Naive thymus-derived CD4-positive, alpha-beta T cell (primary cell): ENCODE measurements around the gene KRT80. TPM values are rescaled to one million over a fixed set of nuclear protein-coding genes. Genes with fewer than 3 reads are reported as not detected.

Experiments used
- ATAC-seq: fragments of 150-1000 bp; cut with Tn5 transposase; 2 replicates; pipeline ENCODE4 v1.10.0; 2021; ENCODE audit warnings: mild to moderate bottlenecking, moderate library complexity
- CTCF ChIA-PET: fragments of 350-600 bp; sonication (Branson Sonifier 250); formaldehyde crosslinking; loops from one replicate; lab custom pipeline; 2021; ENCODE audit warnings: antibody characterized with exemption; lab: Charles Lee
- POLR2A ChIA-PET: fragments of 350-600 bp; sonication (Branson Sonifier 250); formaldehyde crosslinking; loops from one replicate; lab custom pipeline; 2021; ENCODE audit warnings: antibody characterized with exemption, inconsistent platforms; lab: Charles Lee
- DNase-seq, 9 donors: peaks; one replicate each; pipeline versions ENCODE4 v3.0.0 to v3.0.0-alpha.2; 2020 to 2022; ENCODE audit warnings: mixed read lengths in 1 of 9
- H3K27ac ChIP-seq: one replicate; pipeline ENCODE4 v1.7.0; 2013; ENCODE audit warnings: mild to moderate bottlenecking, low read depth, low read length, moderate library complexity
- H3K27me3 ChIP-seq, 2 donors: one replicate each; pipeline ENCODE4 v1.7.0; 2013; ENCODE audit warnings: low read length in 2 of 2, mild to moderate bottlenecking in 2 of 2, moderate library complexity in 2 of 2; ENCODE audit not compliant: control insufficient read depth in 2 of 2, insufficient read depth in 2 of 2
- H3K36me3 ChIP-seq, 3 experiments: 1 replicate in 2 of 3; 2 replicates in 1 of 3; pipeline ENCODE4 v1.7.0; 2013; ENCODE audit warnings: low read length in 3 of 3, mild to moderate bottlenecking in 3 of 3, moderate library complexity in 1 of 3; ENCODE audit not compliant: insufficient read depth in 3 of 3, control insufficient read depth in 2 of 3
- H3K4me1 ChIP-seq, 2 donors: one replicate each; pipeline ENCODE4 v1.7.0; 2013; ENCODE audit warnings: low read length in 2 of 2, mild to moderate bottlenecking in 2 of 2, moderate library complexity in 1 of 2; ENCODE audit not compliant: control insufficient read depth in 2 of 2, insufficient read depth in 2 of 2
- H3K4me3 ChIP-seq: 2 replicates; pipeline ENCODE4 v1.7.0; 2013; ENCODE audit warnings: mild to moderate bottlenecking, low read length
- H3K9me3 ChIP-seq, 3 experiments: 1 replicate in 2 of 3; 2 replicates in 1 of 3; pipeline ENCODE4 v1.7.0; 2013; ENCODE audit warnings: low read length in 3 of 3; ENCODE audit not compliant: control insufficient read depth in 2 of 3
- H3K27ac Mint-ChIP-seq, 9 donors: one replicate each; pipeline ENCODE4 v1.8.0; 2020 to 2022; ENCODE audit warnings: mixed read lengths in 9 of 9, mild to moderate bottlenecking in 8 of 9, moderate library complexity in 5 of 9, inconsistent platforms in 2 of 9
- H3K27me3 Mint-ChIP-seq, 5 donors: one replicate each; pipeline ENCODE4 v1.8.0; 2021 to 2022; ENCODE audit warnings: mixed read lengths in 5 of 5, mild to moderate bottlenecking in 1 of 5
- H3K36me3 Mint-ChIP-seq, 5 donors: one replicate each; pipeline ENCODE4 v1.8.0; 2020 to 2022; ENCODE audit warnings: mixed read lengths in 5 of 5, mild to moderate bottlenecking in 3 of 5, inconsistent platforms in 1 of 5
- H3K4me1 Mint-ChIP-seq, 7 donors: one replicate each; pipeline ENCODE4 v1.8.0; 2020 to 2022; ENCODE audit warnings: mixed read lengths in 7 of 7, mild to moderate bottlenecking in 3 of 7, inconsistent platforms in 1 of 7
- H3K4me3 Mint-ChIP-seq, 10 donors: one replicate each; pipeline ENCODE4 v1.8.0; 2020 to 2022; ENCODE audit warnings: mild to moderate bottlenecking in 10 of 10, mixed read lengths in 10 of 10, moderate library complexity in 6 of 10, inconsistent platforms in 2 of 10
- H3K9me3 Mint-ChIP-seq, 11 donors: one replicate each; pipeline ENCODE4 v1.8.0; 2020 to 2022; ENCODE audit warnings: mixed read lengths in 11 of 11, mild to moderate bottlenecking in 4 of 11, inconsistent platforms in 1 of 11, moderate library complexity in 1 of 11
- intact Hi-C, 2 donors: fragments of 100-400 bp; cut with micrococcal nuclease; formaldehyde crosslinking; loops; one replicate each; pipeline ENCODE4 v1.15.1; 2023
- polyA plus RNA-seq, 2 donors: library from polyadenylated mRNA; unstranded; fragments of 300-500 nt; fragmentation: Illumina TruSeq; gene quantifications; one replicate each; pipeline ENCODE4 v1.2.3, GENCODE V29; 2021
- total RNA-seq, 6 experiments: library from RNA in 5 of 6; stranded (reverse) in 5 of 6; gene quantifications; 1 replicate in 5 of 6; 2 replicates in 1 of 6; pipeline ENCODE4 v1.2.3 and lab custom pipeline; 2021 to 2026

The KRT80 gene
- total and polyA plus RNA-seq, 7 experiments from 2014 or later, result 0.12 TPM; not detected in 6

DNA sequence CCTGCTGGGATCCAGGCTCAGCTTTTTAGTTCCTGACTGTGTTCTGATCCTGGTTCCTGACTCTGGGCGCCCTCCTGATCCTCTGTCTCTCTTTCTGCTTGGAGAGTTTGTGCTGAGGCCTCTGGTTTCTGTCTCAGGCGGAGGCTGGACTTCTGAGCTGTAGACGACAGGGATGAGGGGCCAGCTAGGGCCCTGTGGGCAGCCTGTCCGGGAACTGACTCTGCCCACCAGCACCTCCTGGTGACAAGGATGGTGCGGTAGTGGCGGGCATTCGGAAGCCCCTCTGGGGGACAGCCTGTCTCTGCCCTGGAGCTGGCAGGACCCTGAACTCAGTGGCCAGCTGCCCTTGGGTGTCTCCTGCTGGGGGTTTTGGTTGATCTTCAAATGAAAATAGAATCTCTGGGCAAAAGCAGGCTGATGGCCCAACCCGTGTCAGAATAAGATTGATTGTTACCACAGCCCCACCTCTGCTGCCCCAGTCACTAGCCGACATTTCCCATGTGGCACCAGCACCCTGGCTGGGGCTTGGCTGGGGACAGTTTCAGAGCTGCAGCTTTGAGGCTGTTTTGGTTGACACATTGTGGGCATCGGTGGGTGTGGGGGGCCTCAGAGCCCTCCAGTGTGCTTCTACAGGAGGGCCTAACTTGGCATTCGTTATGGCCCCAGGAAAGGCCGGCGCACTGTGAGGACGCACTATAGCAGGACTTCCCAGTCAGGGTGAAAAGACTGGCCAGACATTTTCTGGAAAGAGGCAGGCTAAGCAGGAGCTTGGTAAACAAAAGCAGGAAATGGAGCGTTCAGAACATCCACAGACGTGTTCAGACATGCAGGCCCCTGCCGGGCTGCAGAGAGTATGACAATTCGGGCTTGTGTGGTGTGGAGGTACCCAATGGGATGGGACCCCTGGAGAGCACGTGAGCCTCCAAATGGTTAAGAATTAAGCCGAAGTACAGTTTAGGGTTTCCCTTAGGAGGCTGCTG, 16.2 kb downstream of the KRT80 start:
- no peak overlapping the region for H3K27ac Mint-ChIP-seq
- DNase-seq (no peak), ATAC-seq (no peak)
- Histone ChIP-seq H3K4me3 (no peak overlapping the region), H3K36me3 (no peaks in the 10 kb centered on the region), H3K27me3 (no peaks in the 10 kb centered on the region), H3K27ac (no peak overlapping the region), H3K9me3 (no peaks in the 10 kb centered on the region), H3K4me1 (no peaks in the 10 kb centered on the region)
- no peaks in the 10 kb centered on the region for H3K36me3 Mint-ChIP-seq
- H3K27me3 Mint-ChIP-seq, result no peaks in the 10 kb centered on the region
- ChIA-PET CTCF (interaction anchor here (0.6 kb wide), 1 partner anchor 103 kb away, joined by 3 read pairs; no protein-coding TSS in a partner anchor), POLR2A (no interaction called here)
- peaks cover 0 to 6% (median 0%) of the 10 kb centered on the region in 7 donors for H3K4me1 Mint-ChIP-seq
- H3K4me3 Mint-ChIP-seq, result peak overlapping the region in 1 of 10 donors; percentile 16
- H3K9me3 Mint-ChIP-seq, result peaks cover 0 to 1% (median 0%) of the 10 kb centered on the region in 11 donors
- intact Hi-C loops, result no loop called here

DNA sequence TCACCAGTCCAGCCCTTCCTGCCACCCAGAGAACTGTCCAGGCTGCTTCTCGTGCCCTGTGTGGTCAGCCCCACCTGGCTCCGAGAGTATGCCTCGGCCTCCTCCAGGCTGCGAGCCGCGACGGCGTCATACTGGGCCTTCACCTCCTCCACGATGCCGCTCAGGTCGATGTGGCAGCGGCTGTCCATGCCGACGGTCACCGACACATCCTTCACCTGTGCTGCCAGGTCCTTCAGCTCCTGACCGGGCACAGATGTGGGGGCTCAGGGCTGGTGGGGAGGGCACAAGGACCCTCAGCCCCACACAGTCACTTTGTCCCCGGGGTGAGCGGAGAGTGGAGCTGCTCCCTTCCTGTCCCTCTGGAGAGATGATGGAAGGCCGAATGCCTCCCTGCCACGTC, 18.3 kb downstream of the KRT80 start:
- Histone ChIP-seq H3K4me1 (no peaks in the 10 kb centered on the region), H3K4me3 (no peak overlapping the region), H3K9me3 (no peaks in the 10 kb centered on the region), H3K27ac (no peak overlapping the region), H3K36me3 (no peaks in the 10 kb centered on the region), H3K27me3 (no peaks in the 10 kb centered on the region)
- Mint-ChIP-seq H3K36me3 (no peaks in the 10 kb centered on the region), H3K27ac (no peak overlapping the region), H3K27me3 (no peaks in the 10 kb centered on the region), H3K4me3 (no peak overlapping the region), H3K4me1 (peaks cover 0 to 8% (median 0%) of the 10 kb centered on the region in 7 donors), H3K9me3 (no peaks in the 10 kb centered on the region)
- DNase-seq (no peak), ATAC-seq (no peak)
- ChIA-PET CTCF (interaction anchor here (1.7 kb wide), 1 partner anchor 154 kb away, joined by 4 read pairs; no protein-coding TSS in a partner anchor), POLR2A (interaction anchor here (0.6 kb wide), 1 partner anchor 673 kb away, joined by 3 read pairs; no protein-coding TSS in a partner anchor)
- intact Hi-C loops, result no loop called here

DNA sequence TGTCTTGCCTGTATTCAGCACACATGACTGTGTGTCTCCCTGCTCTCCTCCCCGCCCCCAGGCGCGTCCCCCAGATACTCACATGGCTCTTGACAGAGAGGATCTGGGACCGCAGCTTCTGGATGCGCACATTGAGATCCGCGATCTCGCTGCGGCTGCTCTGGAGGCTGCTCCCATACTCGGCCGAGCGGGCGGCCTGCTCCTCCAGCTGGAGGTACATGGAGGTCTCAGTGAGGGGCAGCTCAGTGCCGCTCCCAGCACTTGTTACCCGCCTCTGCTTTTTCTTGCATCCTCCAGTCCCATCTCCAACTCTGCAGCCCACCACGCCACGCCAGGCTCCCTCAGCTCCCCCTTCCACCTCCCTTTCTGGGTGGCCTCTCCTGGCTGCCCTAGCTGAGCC, 18.9 kb downstream of the KRT80 start:
- Histone ChIP-seq H3K4me3 (no peak overlapping the region), H3K4me1 (no peaks in the 10 kb centered on the region), H3K27me3 (no peaks in the 10 kb centered on the region), H3K9me3 (no peaks in the 10 kb centered on the region), H3K27ac (no peak overlapping the region), H3K36me3 (no peaks in the 10 kb centered on the region)
- ATAC-seq, result no peak
- ChIA-PET CTCF (interaction anchor here (1.7 kb wide), 1 partner anchor 155 kb away, joined by 4 read pairs; no protein-coding TSS in a partner anchor), POLR2A (interaction anchor here (0.6 kb wide), 1 partner anchor 673 kb away, joined by 3 read pairs; no protein-coding TSS in a partner anchor)
- peaks cover 0 to 8% (median 0%) of the 10 kb centered on the region in 7 donors for H3K4me1 Mint-ChIP-seq
- H3K36me3 Mint-ChIP-seq, result no peaks in the 10 kb centered on the region
- intact Hi-C loops, result no loop called here
- H3K9me3 Mint-ChIP-seq, result no peaks in the 10 kb centered on the region
- DNase-seq, result no peak
- H3K4me3 Mint-ChIP-seq, result no peak overlapping the region
- no peaks in the 10 kb centered on the region for H3K27me3 Mint-ChIP-seq
- no peak overlapping the region for H3K27ac Mint-ChIP-seq

DNA sequence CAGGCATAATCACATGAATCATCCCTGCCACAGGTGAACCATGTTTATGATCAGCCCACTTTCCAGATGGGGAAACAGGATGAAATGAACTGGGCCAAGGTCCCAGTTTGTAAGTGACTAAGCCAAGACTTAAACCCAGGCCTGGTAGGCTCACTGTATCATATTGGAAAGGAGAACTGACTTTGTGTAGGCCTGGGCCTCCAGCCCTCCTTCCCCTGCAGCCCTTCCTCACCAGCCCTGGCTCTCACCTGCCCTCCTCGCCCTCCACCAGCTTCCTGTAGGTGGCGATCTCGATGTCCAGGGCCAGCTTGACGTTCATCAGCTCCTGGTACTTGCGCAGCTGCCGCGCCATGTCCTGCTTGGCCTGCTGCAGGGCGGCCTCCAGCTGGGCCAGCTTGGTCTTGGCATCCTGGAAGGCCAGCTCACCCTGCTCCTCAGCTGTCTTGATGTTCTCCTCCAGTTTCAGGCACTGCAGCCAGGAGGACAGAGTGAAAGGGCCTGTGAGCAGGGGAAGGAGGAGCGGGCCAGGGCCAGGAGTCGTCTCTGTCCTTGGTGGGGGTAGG, 19.8 kb downstream of the KRT80 start:
- Histone ChIP-seq H3K27ac (no peak overlapping the region), H3K9me3 (no peaks in the 10 kb centered on the region), H3K36me3 (no peaks in the 10 kb centered on the region), H3K4me1 (no peaks in the 10 kb centered on the region), H3K4me3 (no peak overlapping the region), H3K27me3 (no peaks in the 10 kb centered on the region)
- Mint-ChIP-seq H3K4me1 (peaks cover 0 to 8% (median 0%) of the 10 kb centered on the region in 7 donors), H3K27ac (no peak overlapping the region), H3K4me3 (no peak overlapping the region), H3K27me3 (no peaks in the 10 kb centered on the region), H3K9me3 (no peaks in the 10 kb centered on the region), H3K36me3 (no peaks in the 10 kb centered on the region)
- POLR2A ChIA-PET, result no interaction called here
- CTCF ChIA-PET, result interaction anchor here (1.7 kb wide), 1 partner anchor 156 kb away, joined by 4 read pairs; no protein-coding TSS in a partner anchor
- ATAC-seq (peak; percentile 49), DNase-seq (peak in 1 of 9 donors; percentile 34)
- intact Hi-C loops, result no loop called here

DNA sequence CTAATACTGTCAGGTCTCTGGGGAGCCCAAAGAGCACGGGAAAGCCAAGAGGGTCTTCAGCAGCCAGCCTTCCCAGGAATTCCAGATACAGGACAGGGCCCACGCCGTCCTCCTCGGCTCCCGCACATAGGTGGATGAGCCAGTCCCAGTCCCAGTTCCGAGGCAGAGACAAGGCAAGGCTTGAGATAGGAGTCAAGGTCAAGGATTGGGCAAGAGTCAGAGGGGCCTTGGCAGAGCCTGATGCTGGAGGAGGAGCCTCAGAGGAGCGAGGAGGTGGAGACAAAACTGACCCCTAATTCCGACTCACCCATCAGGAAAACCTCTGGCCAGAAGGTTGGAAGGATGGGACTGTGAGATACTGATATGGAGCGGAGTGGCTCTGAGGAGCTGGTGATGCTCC, 21.0 kb downstream of the KRT80 start:
- Mint-ChIP-seq H3K9me3 (no peaks in the 10 kb centered on the region), H3K27me3 (no peaks in the 10 kb centered on the region), H3K4me3 (no peak overlapping the region), H3K4me1 (peaks cover 0 to 7% (median 0%) of the 10 kb centered on the region in 7 donors), H3K27ac (no peak overlapping the region), H3K36me3 (no peaks in the 10 kb centered on the region)
- Histone ChIP-seq H3K36me3 (no peaks in the 10 kb centered on the region), H3K9me3 (no peaks in the 10 kb centered on the region), H3K4me1 (no peaks in the 10 kb centered on the region), H3K4me3 (no peak overlapping the region), H3K27ac (no peak overlapping the region), H3K27me3 (no peaks in the 10 kb centered on the region)
- ChIA-PET POLR2A (no interaction called here), CTCF (interaction anchor here (0.7 kb wide), 1 partner anchor 9 kb away, joined by 3 read pairs; no protein-coding TSS in a partner anchor)
- ATAC-seq, result no peak
- DNase-seq, result no peak
- intact Hi-C loops, result no loop called here

DNA sequence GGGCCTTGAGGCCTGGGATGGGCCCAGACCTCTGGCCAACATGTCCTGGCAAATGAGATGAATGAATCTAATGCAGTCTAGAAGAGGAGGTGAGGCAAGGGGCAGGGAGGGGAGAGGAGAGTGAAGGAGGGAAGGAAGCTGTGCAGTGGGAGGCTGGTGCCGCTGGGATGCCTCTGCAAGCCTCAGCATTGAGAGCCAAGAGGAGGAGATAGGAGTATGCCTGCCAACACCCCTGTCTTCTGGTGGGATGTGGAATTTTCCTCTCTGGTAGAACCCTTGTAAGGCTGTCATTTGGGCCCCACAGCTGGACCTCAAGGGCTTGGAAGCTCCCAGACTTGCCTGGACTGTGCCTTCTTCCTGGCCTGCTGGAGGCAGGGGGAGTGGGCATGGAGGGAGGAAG, 21.9 kb downstream of the KRT80 start:
- no peak overlapping the region for H3K27ac Mint-ChIP-seq
- peaks cover 0 to 8% (median 0%) of the 10 kb centered on the region in 7 donors for H3K4me1 Mint-ChIP-seq
- DNase-seq (no peak), ATAC-seq (no peak)
- Histone ChIP-seq H3K4me3 (no peak overlapping the region), H3K36me3 (no peaks in the 10 kb centered on the region), H3K4me1 (no peaks in the 10 kb centered on the region), H3K27me3 (no peaks in the 10 kb centered on the region), H3K9me3 (no peaks in the 10 kb centered on the region), H3K27ac (no peak overlapping the region)
- H3K4me3 Mint-ChIP-seq, result no peak overlapping the region
- POLR2A ChIA-PET, result no interaction called here
- H3K9me3 Mint-ChIP-seq, result no peaks in the 10 kb centered on the region
- H3K27me3 Mint-ChIP-seq, result no peaks in the 10 kb centered on the region
- intact Hi-C loops, result no loop called here
- no peaks in the 10 kb centered on the region for H3K36me3 Mint-ChIP-seq
- CTCF ChIA-PET, result interaction anchor here (0.6 kb wide), 1 partner anchor 19 kb away, joined by 3 read pairs; no protein-coding TSS in a partner anchor
